Kidney (tissue), 14 donors: ENCODE data around the gene PPIG. TPM values are rescaled to one million over a fixed set of nuclear protein-coding genes. Genes with fewer than 3 reads are reported as not detected.

ENCODE experiments used
- DNase-seq, 5 donors: peaks; one replicate each; pipeline ENCODE4 v3.0.0-alpha.2; 2013 to 2020
- FAIRE-seq: peaks from 2 replicates; lab custom pipeline; 2012; peaks lifted over from hg19 to GRCh38; lab: Jason Lieb, UNC
- H3K27ac ChIP-seq, 2 donors: one replicate each; pipeline ENCODE4 v1.7.0; 2013; ENCODE audit warnings: low read depth in 2 of 2, low read length in 2 of 2, inconsistent platforms in 1 of 2
- H3K27me3 ChIP-seq: one replicate; pipeline ENCODE4 v1.7.1; 2013; ENCODE audit warnings: low read length, inconsistent platforms; ENCODE audit not compliant: control insufficient read depth, insufficient read depth
- H3K36me3 ChIP-seq, 3 donors: one replicate each; pipeline versions ENCODE4 v1.7.0 to v1.7.1; 2013; ENCODE audit warnings: low read length in 3 of 3, control low read depth in 1 of 3, inconsistent platforms in 1 of 3; ENCODE audit not compliant: insufficient read depth in 3 of 3, control insufficient read depth in 2 of 3
- H3K4me1 ChIP-seq, 3 donors: one replicate each; pipeline versions ENCODE4 v1.7.0 to v1.7.1; 2013; ENCODE audit warnings: low read length in 3 of 3, inconsistent platforms in 1 of 3, low read depth in 1 of 3; ENCODE audit not compliant: control insufficient read depth in 2 of 3, insufficient read depth in 2 of 3
- H3K4me3 ChIP-seq, 3 donors: one replicate each; pipeline versions ENCODE4 v1.7.0 to v1.8.1; 2013; ENCODE audit warnings: low read length in 3 of 3, control low read depth in 1 of 3, inconsistent platforms in 1 of 3
- H3K9ac ChIP-seq, 3 donors: one replicate each; pipeline versions ENCODE4 v1.7.0 to v1.7.1; 2013; ENCODE audit warnings: low read length in 3 of 3, control low read depth in 1 of 3, inconsistent platforms in 1 of 3
- H3K9me3 ChIP-seq, 3 donors: one replicate each; pipeline versions ENCODE4 v1.7.0 to v1.7.1; 2013; ENCODE audit warnings: low read length in 3 of 3, control low read depth in 1 of 3, inconsistent platforms in 1 of 3; ENCODE audit not compliant: control insufficient read depth in 2 of 3, insufficient read depth in 1 of 3
- CTCF ChIP-seq: IDR thresholded peaks from 3 replicates; pipeline ENCODE4 v1.5.1; 2012; ENCODE audit warnings: mild to moderate bottlenecking, moderate library complexity, borderline replicate concordance; ENCODE audit not compliant: insufficient read depth; ENCODE audit errors: extremely low read depth
- intact Hi-C: fragments of 100-400 bp; cut with DNase I; formaldehyde crosslinking; loops from one replicate; pipeline ENCODE4 v1.11.1; 2022
- polyA plus RNA-seq: library from polyadenylated mRNA; stranded (reverse); fragments of 350-450 nt; fragmentation: Illumina TruSeq; extraction: RNeasy Lipid Tissue Mini Kit (QIAGEN cat#74804); gene quantifications from one replicate; pipeline ENCODE4 v1.2.3, GENCODE V29; 2014; ENCODE audit warnings: low read depth, low replicate concordance; ENCODE audit not compliant: insufficient read depth
- total RNA-seq: library from RNA; stranded (reverse); fragmentation: NEBNext Ultra II Directional; extraction: Animal tissue kit (Norgen Biotek cat#: 25700); gene quantifications from one replicate; pipeline ENCODE4 v1.2.1, GENCODE V29; 2021
- donor health status: control.
- donor health status: control.
- donor health status: control.
- donor health status: control.
- donor health status: control.
- donor health status: DM: yes; HTN: yes; CAD: no.
- donor health status: Normal renal cell carcinoma (clear cell type).

Gene PPIG
- total and polyA plus RNA-seq, 2 donors from 2014 or later, result 22.8 to 52.7 TPM

- Histone ChIP-seq H3K4me1 (no peaks in the 10 kb centered on the region), H3K9ac (no peak overlapping the region), H3K36me3 (no peaks in the 10 kb centered on the region), H3K9me3 (no peaks in the 10 kb centered on the region), H3K4me3 (no peak overlapping the region), H3K27ac (no peak overlapping the region), H3K27me3 (no peaks in the 10 kb centered on the region)
- DNase-seq, result no peak
- intact Hi-C loops, result no loop called here
- no peak for TF ChIP-seq CTCF
- FAIRE-seq, result no peak
These were observed 83.4 kb downstream of the PPIG start for GRCh38 chr2:169667583-169667982.

- Histone ChIP-seq H3K4me3 (no peak overlapping the region), H3K9ac (no peak overlapping the region), H3K9me3 (no peaks in the 10 kb centered on the region), H3K36me3 (no peaks in the 10 kb centered on the region), H3K27me3 (no peaks in the 10 kb centered on the region), H3K4me1 (no peaks in the 10 kb centered on the region), H3K27ac (no peak overlapping the region)
- FAIRE-seq (no peak), DNase-seq (no peak)
- TF ChIP-seq CTCF, result no peak
- intact Hi-C loops, result no loop called here
These were observed 86.1 kb downstream of the PPIG start for GRCh38 chr2:169670215-169670651.

GRCh38 chr2:169670937-169671336 is 86.8 kb downstream of the PPIG start:
- H3K4me1 ChIP-seq, result no peaks in the 10 kb centered on the region
- DNase-seq (no peak), FAIRE-seq (no peak)
- no peaks in the 10 kb centered on the region for H3K27me3 ChIP-seq
- H3K27ac ChIP-seq, result no peak overlapping the region
- no peaks in the 10 kb centered on the region for H3K9me3 ChIP-seq
- no peak overlapping the region for H3K9ac ChIP-seq
- no peak overlapping the region for H3K4me3 ChIP-seq
- no peaks in the 10 kb centered on the region for H3K36me3 ChIP-seq
- no peak for TF ChIP-seq CTCF
- intact Hi-C loops, result no loop called here

GRCh38 chr2:169672406-169672805 is 88.3 kb downstream of the PPIG start:
- H3K27me3 ChIP-seq, result no peaks in the 10 kb centered on the region

More at GRCh38 chr2:169672406-169672805, 88.3 kb downstream of the PPIG start:
- no peak overlapping the region for H3K9ac ChIP-seq
- H3K4me3 ChIP-seq, result no peak overlapping the region
- H3K36me3 ChIP-seq, result no peaks in the 10 kb centered on the region
- DNase-seq (no peak), FAIRE-seq (no peak)
- H3K9me3 ChIP-seq, result no peaks in the 10 kb centered on the region
- intact Hi-C loops, result no loop called here
- H3K4me1 ChIP-seq, result no peaks in the 10 kb centered on the region
- H3K27ac ChIP-seq, result no peak overlapping the region
- TF ChIP-seq CTCF, result no peak
